Fibroblast of the aortic adventitia (primary cell): Measurements from ENCODE around the gene FBXO11. TPM values are rescaled to one million over a fixed set of nuclear protein-coding genes. Genes with fewer than 3 reads are reported as not detected.

ENCODE experiments used
- DNase-seq: peaks from one replicate; pipeline ENCODE4 v3.0.0-alpha.2; 2010; ENCODE audit warnings: low read depth
- H3K4me3 ChIP-seq: 2 replicates; pipeline ENCODE4 v1.5.1; 2011; ENCODE audit warnings: low read depth, mild to moderate bottlenecking, control low read depth, low read length, moderate library complexity
- total RNA-seq: library from RNA; depleted of rRNA; stranded (reverse); fragments of >200 nt; gene quantifications from 2 replicates; pipeline ENCODE4 v1.2.3, GENCODE V29; 2012; ENCODE audit warnings: low replicate concordance
- TF ChIP-seq, protein P1 (sequence below): IDR thresholded peaks from 2 replicates; pipeline ENCODE4 v1.5.1; 2011; ENCODE audit warnings: mild to moderate bottlenecking, low read length, control low read depth, inconsistent platforms; ENCODE audit not compliant: insufficient read depth

Gene FBXO11
- total RNA-seq, 1 donor: 50.7 TPM

GRCh38 chr2:47815764-47816163 lies 90.5 kb downstream of the FBXO11 start:
- TF ChIP-seq, protein P1, sequence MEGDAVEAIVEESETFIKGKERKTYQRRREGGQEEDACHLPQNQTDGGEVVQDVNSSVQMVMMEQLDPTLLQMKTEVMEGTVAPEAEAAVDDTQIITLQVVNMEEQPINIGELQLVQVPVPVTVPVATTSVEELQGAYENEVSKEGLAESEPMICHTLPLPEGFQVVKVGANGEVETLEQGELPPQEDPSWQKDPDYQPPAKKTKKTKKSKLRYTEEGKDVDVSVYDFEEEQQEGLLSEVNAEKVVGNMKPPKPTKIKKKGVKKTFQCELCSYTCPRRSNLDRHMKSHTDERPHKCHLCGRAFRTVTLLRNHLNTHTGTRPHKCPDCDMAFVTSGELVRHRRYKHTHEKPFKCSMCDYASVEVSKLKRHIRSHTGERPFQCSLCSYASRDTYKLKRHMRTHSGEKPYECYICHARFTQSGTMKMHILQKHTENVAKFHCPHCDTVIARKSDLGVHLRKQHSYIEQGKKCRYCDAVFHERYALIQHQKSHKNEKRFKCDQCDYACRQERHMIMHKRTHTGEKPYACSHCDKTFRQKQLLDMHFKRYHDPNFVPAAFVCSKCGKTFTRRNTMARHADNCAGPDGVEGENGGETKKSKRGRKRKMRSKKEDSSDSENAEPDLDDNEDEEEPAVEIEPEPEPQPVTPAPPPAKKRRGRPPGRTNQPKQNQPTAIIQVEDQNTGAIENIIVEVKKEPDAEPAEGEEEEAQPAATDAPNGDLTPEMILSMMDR: no peak
- H3K4me3 ChIP-seq: no peak overlapping the region
- no peak for DNase-seq

- H3K4me3 ChIP-seq: no peak overlapping the region
- DNase-seq: no peak
- TF ChIP-seq, protein P1: no peak
Observed at GRCh38 chr2:47811668-47812067, 94.6 kb downstream of the FBXO11 start.

DNA sequence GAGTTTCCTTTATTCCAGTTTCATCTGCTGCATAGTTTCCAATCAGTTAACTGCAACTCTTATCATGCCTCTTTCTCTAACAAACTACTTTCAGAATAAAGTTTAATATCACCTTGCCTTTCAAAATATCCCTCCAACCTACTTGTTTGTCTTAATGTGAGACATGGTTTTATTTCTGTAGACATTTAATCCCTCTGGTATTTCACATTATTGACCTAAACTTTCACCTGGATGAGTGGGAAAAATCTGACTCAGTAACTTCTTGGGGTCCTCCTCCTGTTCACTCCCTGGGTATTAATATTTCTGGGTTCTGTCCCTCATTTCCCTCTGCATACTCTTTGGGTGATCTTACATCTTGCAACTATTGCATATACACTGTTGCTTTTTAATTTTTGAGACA lies 95.4 kb downstream of the FBXO11 start:
- TF ChIP-seq, protein P1: no peak
- H3K4me3 ChIP-seq: no peak overlapping the region

GRCh38 chr2:47809903-47810302 lies 96.4 kb downstream of the FBXO11 start:
- DNase-seq: no peak
- no peak overlapping the region for H3K4me3 ChIP-seq
- TF ChIP-seq, protein P1: no peak

More for the DNA sequence above, 95.4 kb downstream of the FBXO11 start:
- no peak for DNase-seq

DNA sequence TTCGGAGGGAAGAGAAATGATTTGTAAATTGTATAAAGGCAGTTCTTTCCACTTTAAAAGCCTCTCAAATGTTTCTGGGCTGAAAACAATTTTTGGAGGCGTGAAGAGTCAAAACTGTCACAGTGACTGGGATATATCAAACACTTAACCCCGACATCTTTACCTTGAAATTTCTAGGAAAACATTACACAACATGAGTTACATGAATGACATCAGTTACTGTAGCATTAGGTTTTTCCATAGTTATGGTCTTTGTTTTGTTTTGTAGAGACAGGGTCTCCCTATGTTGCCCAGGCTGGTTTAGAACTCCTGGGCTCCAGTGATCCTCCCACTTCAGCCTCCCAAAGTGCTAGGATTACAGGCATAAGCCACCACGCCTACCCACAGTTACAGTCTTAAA lies 97.7 kb downstream of the FBXO11 start:
- H3K4me3 ChIP-seq: no peak overlapping the region
- DNase-seq: no peak
- TF ChIP-seq, protein P1: no peak

GRCh38 chr2:47805850-47806249 lies 100.4 kb downstream of the FBXO11 start:
- H3K4me3 ChIP-seq: no peak overlapping the region
- TF ChIP-seq, protein P1: no peak
- DNase-seq: no peak

DNA sequence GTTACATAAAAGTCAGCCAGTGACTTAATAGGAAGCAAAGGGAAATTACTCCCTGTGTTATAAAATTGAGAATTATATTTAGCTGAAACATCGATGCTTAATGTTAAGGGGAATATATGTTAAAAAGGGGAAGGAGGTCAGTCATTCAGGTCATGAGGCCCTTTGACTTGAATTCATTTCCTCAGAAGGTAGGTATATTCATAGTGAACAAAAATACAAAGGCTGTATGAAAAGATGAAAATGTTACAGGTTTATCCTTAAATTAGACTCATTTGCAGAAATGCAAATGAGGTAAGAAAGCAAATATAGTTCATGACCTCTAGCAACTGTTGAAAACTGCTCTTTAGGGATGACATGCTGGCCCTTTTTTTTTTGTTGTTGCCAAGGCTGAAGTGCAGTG lies 102.5 kb downstream of the FBXO11 start:
- no peak for DNase-seq
- H3K4me3 ChIP-seq: no peak overlapping the region
- TF ChIP-seq, protein P1: no peak
